Measurements from ENCODE around the gene POLE4. TPM values are rescaled to one million over a fixed set of nuclear protein-coding genes. Genes with fewer than 3 reads are reported as not detected.

Gene POLE4
- total RNA-seq, 1 donor: 23.5 TPM

DNA sequence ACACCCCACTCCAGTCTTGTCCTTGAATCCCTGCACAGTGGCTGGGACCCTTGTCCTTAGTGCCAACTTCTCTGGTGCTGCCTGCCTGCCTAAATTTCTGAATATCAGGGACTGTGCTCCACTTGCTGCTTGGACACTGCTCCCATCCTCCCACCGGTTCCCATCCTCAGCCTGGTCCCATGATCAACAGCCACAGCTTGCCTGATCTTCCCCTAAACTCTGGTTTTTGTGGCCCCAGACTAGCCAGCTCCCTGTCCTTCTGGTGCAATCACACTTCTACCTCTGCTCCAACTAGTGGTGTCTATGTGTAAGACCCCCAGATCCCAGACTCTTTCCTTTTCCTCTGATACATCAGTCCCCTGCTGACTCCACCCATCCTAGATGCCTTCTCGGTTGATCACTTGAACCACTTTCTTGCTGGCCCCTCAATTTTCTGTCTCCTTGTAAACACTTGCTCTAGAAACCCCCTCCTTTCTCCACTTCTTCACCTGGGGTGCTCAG lies 37.2 kb upstream of the POLE4 start:
- TF ChIP-seq, protein P1, sequence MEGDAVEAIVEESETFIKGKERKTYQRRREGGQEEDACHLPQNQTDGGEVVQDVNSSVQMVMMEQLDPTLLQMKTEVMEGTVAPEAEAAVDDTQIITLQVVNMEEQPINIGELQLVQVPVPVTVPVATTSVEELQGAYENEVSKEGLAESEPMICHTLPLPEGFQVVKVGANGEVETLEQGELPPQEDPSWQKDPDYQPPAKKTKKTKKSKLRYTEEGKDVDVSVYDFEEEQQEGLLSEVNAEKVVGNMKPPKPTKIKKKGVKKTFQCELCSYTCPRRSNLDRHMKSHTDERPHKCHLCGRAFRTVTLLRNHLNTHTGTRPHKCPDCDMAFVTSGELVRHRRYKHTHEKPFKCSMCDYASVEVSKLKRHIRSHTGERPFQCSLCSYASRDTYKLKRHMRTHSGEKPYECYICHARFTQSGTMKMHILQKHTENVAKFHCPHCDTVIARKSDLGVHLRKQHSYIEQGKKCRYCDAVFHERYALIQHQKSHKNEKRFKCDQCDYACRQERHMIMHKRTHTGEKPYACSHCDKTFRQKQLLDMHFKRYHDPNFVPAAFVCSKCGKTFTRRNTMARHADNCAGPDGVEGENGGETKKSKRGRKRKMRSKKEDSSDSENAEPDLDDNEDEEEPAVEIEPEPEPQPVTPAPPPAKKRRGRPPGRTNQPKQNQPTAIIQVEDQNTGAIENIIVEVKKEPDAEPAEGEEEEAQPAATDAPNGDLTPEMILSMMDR (IDR thresholded peaks at IDR 0.05; ENCODE audit: extremely low read depth, low read depth, low read length): no peak
- no peaks in the 10 kb centered on the region for H4K20me1 ChIP-seq (ENCODE audit: insufficient read depth, low read length)
- H3K4me1 ChIP-seq (ENCODE audit: insufficient read depth, low read length): peaks cover 7% of the 10 kb centered on the region
- H3K4me2 ChIP-seq (ENCODE audit: insufficient read depth, low read length): no peak overlapping the region
- H3K36me3 ChIP-seq (ENCODE audit: insufficient read depth, low read length): no peaks in the 10 kb centered on the region
- H3K4me3 ChIP-seq (ENCODE audit: insufficient read depth, low read length): no peak overlapping the region
- H3K79me2 ChIP-seq (ENCODE audit: insufficient read depth, low read length): no peaks in the 10 kb centered on the region
- no peak for DNase-seq (ENCODE audit: insufficient read length, low spot score, missing footprints)
- H3K27ac ChIP-seq (ENCODE audit: low read depth, low read length): no peak overlapping the region
- no peak overlapping the region for H2AFZ ChIP-seq (ENCODE audit: low read length)
- H3K9me3 ChIP-seq (ENCODE audit: low read depth, low read length): no peaks in the 10 kb centered on the region
- H3K27me3 ChIP-seq (ENCODE audit: insufficient read depth, low read length): no peaks in the 10 kb centered on the region

DNA sequence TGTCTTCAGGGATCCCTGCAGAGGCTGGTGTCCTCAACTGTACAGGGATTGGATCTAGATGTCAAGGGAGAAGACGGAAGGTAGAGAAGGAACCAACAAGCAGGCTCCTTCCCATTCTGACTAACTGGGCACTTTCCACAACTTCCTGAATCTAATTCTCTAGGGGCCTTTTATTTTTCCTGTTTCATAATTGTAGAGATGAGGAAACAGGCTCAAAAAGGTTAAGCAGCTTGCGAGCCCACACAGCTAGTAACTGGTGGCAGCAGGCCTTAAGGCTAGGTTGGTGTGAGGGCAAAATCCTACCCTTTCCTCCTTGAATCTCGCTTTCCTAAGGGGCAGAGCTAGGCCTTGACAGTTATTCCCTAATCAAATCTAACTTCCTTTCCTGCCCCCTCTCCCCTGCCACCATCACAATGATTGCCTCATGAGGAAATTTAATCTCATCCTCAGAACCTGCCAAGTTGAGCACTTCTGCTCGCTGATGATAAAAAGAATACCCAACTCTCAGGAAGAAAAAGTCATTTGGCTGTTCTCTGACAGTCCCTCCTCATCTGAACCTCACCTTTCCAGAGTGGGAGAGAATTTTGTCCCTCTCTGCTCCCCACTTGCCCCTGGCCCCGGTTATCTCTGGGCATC lies 35.7 kb upstream of the POLE4 start:
- no peak for DNase-seq (ENCODE audit: insufficient read length, low spot score, missing footprints)
- no peak overlapping the region for H3K27ac ChIP-seq (ENCODE audit: low read depth, low read length)
- TF ChIP-seq, protein P1 (IDR thresholded peaks at IDR 0.05; ENCODE audit: extremely low read depth, low read depth, low read length): no peak
- H2AFZ ChIP-seq (ENCODE audit: low read length): peak overlapping the region; percentile 27
- no peaks in the 10 kb centered on the region for H3K27me3 ChIP-seq (ENCODE audit: insufficient read depth, low read length)
- no peak overlapping the region for H3K4me3 ChIP-seq (ENCODE audit: insufficient read depth, low read length)
- H3K36me3 ChIP-seq (ENCODE audit: insufficient read depth, low read length): no peaks in the 10 kb centered on the region
- H3K9me3 ChIP-seq (ENCODE audit: low read depth, low read length): no peaks in the 10 kb centered on the region
- H3K79me2 ChIP-seq (ENCODE audit: insufficient read depth, low read length): no peaks in the 10 kb centered on the region
- no peaks in the 10 kb centered on the region for H4K20me1 ChIP-seq (ENCODE audit: insufficient read depth, low read length)
- no peak overlapping the region for H3K4me2 ChIP-seq (ENCODE audit: insufficient read depth, low read length)
- peaks cover 7% of the 10 kb centered on the region for H3K4me1 ChIP-seq (ENCODE audit: insufficient read depth, low read length)

DNA sequence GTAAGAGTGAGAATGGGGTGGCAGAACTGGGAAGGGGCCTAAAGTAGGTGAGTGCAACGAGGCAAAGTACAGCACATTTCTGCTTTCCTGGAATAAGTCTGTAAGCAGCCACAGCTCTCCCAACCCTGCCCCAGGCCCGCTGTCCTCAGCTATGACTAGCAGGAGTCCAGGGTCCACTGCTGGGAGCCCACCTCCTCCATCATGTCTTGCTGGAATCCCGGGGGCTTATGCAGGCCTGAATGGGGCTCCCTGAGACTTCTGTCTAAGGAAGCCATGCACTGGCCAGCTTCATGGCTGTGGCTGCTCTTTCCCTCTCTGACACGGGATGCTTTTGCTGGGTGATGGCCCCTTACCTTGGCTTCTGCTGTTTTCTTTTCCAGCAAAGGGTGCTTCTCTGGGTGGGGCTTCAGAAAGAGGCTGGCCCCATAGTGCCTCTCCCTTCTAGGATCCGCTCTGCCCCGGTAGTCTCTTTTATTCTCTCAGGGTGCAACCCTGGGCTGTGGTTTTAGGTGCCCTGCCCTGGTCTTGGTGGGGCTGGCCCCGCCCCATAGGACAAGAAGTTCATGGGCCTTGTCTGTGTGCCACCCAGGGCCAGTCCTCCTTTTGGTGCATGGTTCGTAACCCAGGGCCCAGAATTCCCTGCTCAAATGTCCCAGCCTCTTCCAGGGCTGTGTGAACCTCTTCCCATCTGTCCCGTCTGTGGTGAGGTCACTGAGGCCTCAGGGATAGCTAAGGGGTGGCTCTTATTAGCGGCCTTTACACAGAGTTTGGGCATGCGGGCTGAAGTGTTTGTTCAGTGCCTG lies 33.8 kb upstream of the POLE4 start:
- Histone ChIP-seq H3K27me3 (ENCODE audit: insufficient read depth, low read length) (peaks cover 2% of the 10 kb centered on the region), H3K79me2 (ENCODE audit: insufficient read depth, low read length) (no peaks in the 10 kb centered on the region), H3K4me2 (ENCODE audit: insufficient read depth, low read length) (no peak overlapping the region), H3K9me3 (ENCODE audit: low read depth, low read length) (no peaks in the 10 kb centered on the region), H4K20me1 (ENCODE audit: insufficient read depth, low read length) (no peaks in the 10 kb centered on the region), H3K4me1 (ENCODE audit: insufficient read depth, low read length) (peaks cover 7% of the 10 kb centered on the region), H3K4me3 (ENCODE audit: insufficient read depth, low read length) (no peak overlapping the region), H3K36me3 (ENCODE audit: insufficient read depth, low read length) (no peaks in the 10 kb centered on the region), H3K27ac (ENCODE audit: low read depth, low read length) (no peak overlapping the region), H2AFZ (ENCODE audit: low read length) (no peak overlapping the region)
- no peak for DNase-seq (ENCODE audit: insufficient read length, low spot score, missing footprints)
- TF ChIP-seq, protein P1 (IDR thresholded peaks at IDR 0.05; ENCODE audit: extremely low read depth, low read depth, low read length): no peak

DNA sequence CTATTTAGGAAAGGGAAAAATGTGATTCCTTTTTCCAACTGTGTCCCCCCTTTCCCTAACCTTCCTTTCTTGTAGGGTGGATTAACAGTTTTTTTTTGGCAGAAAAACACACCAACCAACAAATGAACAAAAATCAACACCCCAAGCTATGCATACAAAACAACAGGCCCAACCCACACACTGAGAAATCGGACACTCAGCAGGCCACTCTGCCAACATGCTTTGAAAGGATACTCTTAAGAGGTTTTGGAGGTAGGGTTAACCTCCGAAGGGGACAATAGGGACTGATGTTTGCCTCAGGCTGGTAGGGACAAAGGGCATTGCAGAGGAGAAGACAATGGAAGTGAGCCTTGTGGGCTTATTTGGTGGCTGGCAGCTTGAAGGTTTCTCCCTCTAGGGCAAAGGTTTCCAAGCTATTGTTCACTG lies 33.1 kb upstream of the POLE4 start:
- Histone ChIP-seq H3K27ac (ENCODE audit: low read depth, low read length) (no peak overlapping the region), H3K9me3 (ENCODE audit: low read depth, low read length) (no peaks in the 10 kb centered on the region)

More for the DNA sequence above, 33.1 kb upstream of the POLE4 start:
- Histone ChIP-seq H3K4me2 (ENCODE audit: insufficient read depth, low read length) (no peak overlapping the region), H3K36me3 (ENCODE audit: insufficient read depth, low read length) (no peaks in the 10 kb centered on the region), H4K20me1 (ENCODE audit: insufficient read depth, low read length) (no peaks in the 10 kb centered on the region), H3K27me3 (ENCODE audit: insufficient read depth, low read length) (peaks cover 2% of the 10 kb centered on the region), H2AFZ (ENCODE audit: low read length) (no peak overlapping the region), H3K4me3 (ENCODE audit: insufficient read depth, low read length) (no peak overlapping the region), H3K79me2 (ENCODE audit: insufficient read depth, low read length) (no peaks in the 10 kb centered on the region), H3K4me1 (ENCODE audit: insufficient read depth, low read length) (peaks cover 5% of the 10 kb centered on the region)
- no peak for DNase-seq (ENCODE audit: insufficient read length, low spot score, missing footprints)
- TF ChIP-seq, protein P1 (IDR thresholded peaks at IDR 0.05; ENCODE audit: extremely low read depth, low read depth, low read length): no peak

Data from osteoblast (primary cell).